Heart left ventricle (tissue), 16 donors: Measurements from ENCODE around the gene HSD11B1. TPM values are rescaled to one million over a fixed set of nuclear protein-coding genes. Genes with fewer than 3 reads are reported as not detected.

Experiments
- ATAC-seq, 4 donors: fragments of 200-7000 bp; cut with Tn5 transposase; one replicate each; pipeline ENCODE4 v1.9.1; 2020 to 2022; ENCODE audit warnings: moderate library complexity in 4 of 4, mild to moderate bottlenecking in 3 of 4, moderate number of reproducible peaks in 1 of 4
- DNase-seq, 5 donors: peaks; one replicate each; pipeline ENCODE4 v3.0.0-alpha.2; 2020
- H3K27ac ChIP-seq, 12 donors: fragments of 200-600 bp; sonication (generic) in 4 of 12; one replicate each; pipeline versions ENCODE4 v1.5.0 to v1.8.0; 2016 to 2022; ENCODE audit warnings: mild to moderate bottlenecking in 2 of 12
- H3K27me3 ChIP-seq, 9 donors: fragments of 200-600 bp; sonication (generic) in 2 of 9; one replicate each; pipeline versions ENCODE4 v1.5.1 to v1.8.0; 2016 to 2022; ENCODE audit warnings: mild to moderate bottlenecking in 3 of 9
- H3K36me3 ChIP-seq, 9 donors: fragments of 200-600 bp; sonication (generic) in 2 of 9; one replicate each; pipeline versions ENCODE4 v1.5.0 to v1.8.0; 2018 to 2022; ENCODE audit warnings: mild to moderate bottlenecking in 2 of 9
- H3K4me1 ChIP-seq, 12 donors: fragments of 200-600 bp; sonication (generic) in 4 of 12; one replicate each; pipeline versions ENCODE4 v1.5.0 to v1.8.0; 2016 to 2022; ENCODE audit warnings: mild to moderate bottlenecking in 3 of 12
- H3K4me3 ChIP-seq, 12 donors: fragments of 200-600 bp; sonication (generic) in 4 of 12; one replicate each; pipeline versions ENCODE4 v1.5.0 to v1.8.0; 2017 to 2022; ENCODE audit warnings: mild to moderate bottlenecking in 9 of 12, moderate library complexity in 4 of 12
- H3K9me3 ChIP-seq, 12 donors: fragments of 200-600 bp; sonication (generic) in 4 of 12; one replicate each; pipeline versions ENCODE4 v1.5.0 to v1.8.0; 2016 to 2022; ENCODE audit warnings: mild to moderate bottlenecking in 1 of 12
- CTCF ChIP-seq, 12 donors: fragments of 200-600 bp; sonication (generic) in 4 of 12; IDR thresholded peaks; one replicate each; pipeline versions ENCODE4 v1.5.0 to v1.8.0; 2018 to 2022; ENCODE audit warnings: antibody characterized with exemption in 12 of 12, mild to moderate bottlenecking in 5 of 12
- POLR2A ChIP-seq, 2 donors: fragments of 450-650 bp; IDR thresholded peaks; one replicate each; pipeline ENCODE4 v1.6.1; 2017; ENCODE audit warnings: antibody characterized with exemption in 2 of 2, mild to moderate bottlenecking in 2 of 2, moderate library complexity in 2 of 2
- WGBS, 4 donors: extraction: QIAGEN DNeasy Blood & Tissue Kit in 2 of 4; methylation state at CpG; one replicate each; pipeline versions ENCODE4 v1.1.5 to v1.1.7; 2013 to 2018; 5-methylcytosine and 5-hydroxymethylcytosine counted together
- intact Hi-C, 10 donors: fragments of 100-400 bp; cut with DNase I; formaldehyde crosslinking; loops; one replicate each; pipeline versions ENCODE4 v1.11.1 to v1.14.2; 2022
- polyA plus RNA-seq, 2 donors: library from polyadenylated mRNA; stranded (reverse); fragments of 200-250 nt; gene quantifications; one replicate each; pipeline ENCODE4 v1.2.3, GENCODE V29; 2013
- total RNA-seq, 9 donors: library from RNA; depleted of rRNA in 2 of 9; stranded (reverse); fragments of >200 nt in 2 of 9; fragmentation: NEBNext Ultra II Directional in 3 of 9; extraction: Animal tissue kit (Norgen Biotek cat#: 25700) in 3 of 9; gene quantifications; one replicate each; pipeline versions ENCODE4 v1.1.0 to v1.2.4, GENCODE V29; 2016 to 2023
- donor health status: ischemic (EF 13 %, LVEDD 7.1; RV severe dilation, severe dysfunction).
- donor health status: healthy with polysubstance abuse.
- donor health status: DM: no; HTN: yes; CAD: no.
- donor health status: DM: no; HTN: no; CAD: no.
- donor health status: ischemic (EF 25% LVEDD 6.9; RV normal size, moderate dysfunction).
- donor health status: ischemic (EF 25% LVEDD 5.7; RV mildly dilated, moderate dysfunction).
- donor health status: healthy.
- donor health status: DM: yes; HTN: yes; CAD: no.
- donor health status: ischemic (EF 35%, LVEDD 5.7; RV mildly dilated, moderate dysfunction).
- donor health status: nonischemic (EF 11% LVEDD 7.7; RV severe dilation, severe dysfunction).
- donor health status: DM: yes; HTN: yes; CAD: no.
- donor health status: PGD.
- donor health status: ischemic (EF 29% LVEDD 5.4; RV normal size, mild dysfunction).
- donor health status: nonischemic (EF 23%, LVEDD 6.1; RV moderate dilation, normal function).

The HSD11B1 gene
- total and polyA plus RNA-seq, 11 donors: 1.2 to 36.1 (median 3.6) TPM

- H3K9me3 ChIP-seq: no peaks in the 10 kb centered on the region
- DNase-seq (no peak), ATAC-seq (no peak)
- TF ChIP-seq CTCF (IDR thresholded peaks at IDR 0.05) (no peak), POLR2A (IDR thresholded peaks at IDR 0.05) (no peak)
- no peaks in the 10 kb centered on the region for H3K27me3 ChIP-seq
- H3K36me3 ChIP-seq: no peaks in the 10 kb centered on the region
- intact Hi-C loops: loop anchor here (1.0 to 10.0 kb wide), 16 partner anchors 38 to 178 kb away; partner anchors contain the start of genes C1orf74 (in 1 of the 10), CAMK1G (in 1 of the 10) and HSD11B1 (in 1 of the 10)
- peak overlapping the region in 3 of 12 donors; percentile 8 to 72 (median 51) for H3K27ac ChIP-seq
- no peak overlapping the region for H3K4me3 ChIP-seq
- peaks cover 0 to 56% (median 24%) of the 10 kb centered on the region in 12 donors for H3K4me1 ChIP-seq
- 62 to 69% (median 67%) methylated on average over 4 of the region's 4 CpGs for WGBS, 4 donors
Observed at GRCh38 chr1:209746451-209747165, 42.0 kb downstream of the HSD11B1 start.

- no peaks in the 10 kb centered on the region for H3K9me3 ChIP-seq
- no peak for TF ChIP-seq POLR2A (IDR thresholded peaks at IDR 0.05)
- TF ChIP-seq CTCF (IDR thresholded peaks at IDR 0.05): peak; percentile 77 to 96 (median 92)
- 15 to 32% (median 19%) methylated on average over 18 to 37 of the region's 37 CpGs for WGBS, 4 donors
- intact Hi-C loops: loop anchor here (1.0 to 10.0 kb wide), 16 partner anchors 37 to 179 kb away; partner anchors contain the start of genes C1orf74 (in 1 of the 10), CAMK1G (in 1 of the 10) and HSD11B1 (in 1 of the 10)
- H3K27ac ChIP-seq: peak overlapping the region in 11 of 12 donors; percentile 15 to 72 (median 48)
- peaks cover 0 to 53% (median 17%) of the 10 kb centered on the region in 12 donors for H3K4me1 ChIP-seq
- DNase-seq (peak; percentile 90 to 96 (median 92)), ATAC-seq (peak; percentile 97 to 99 (median 99))
- H3K4me3 ChIP-seq: peak overlapping the region in 10 of 12 donors; percentile 14 to 51 (median 35)
- H3K36me3 ChIP-seq: no peaks in the 10 kb centered on the region
- H3K27me3 ChIP-seq: no peaks in the 10 kb centered on the region
Observed at GRCh38 chr1:209747580-209748262, 43.1 kb downstream of the HSD11B1 start.

GRCh38 chr1:209748620-209749019 is 44.0 kb downstream of the HSD11B1 start:
- H3K27ac ChIP-seq: peak overlapping the region in 1 of 12 donors; percentile 45
- intact Hi-C loops: loop anchor here (2.0 to 10.0 kb wide), 9 partner anchors 46 to 172 kb away; partner anchors contain the start of genes CAMK1G (in 1 of the 10) and HSD11B1 (in 1 of the 10)
- TF ChIP-seq POLR2A (IDR thresholded peaks at IDR 0.05) (no peak), CTCF (IDR thresholded peaks at IDR 0.05) (no peak)
- H3K4me3 ChIP-seq: no peak overlapping the region
- H3K27me3 ChIP-seq: no peaks in the 10 kb centered on the region
- no peaks in the 10 kb centered on the region for H3K36me3 ChIP-seq
- ATAC-seq (no peak), DNase-seq (no peak)
- no peaks in the 10 kb centered on the region for H3K9me3 ChIP-seq
- WGBS, 4 donors: 69 to 82% (median 78%) methylated on average over 4 of the region's 4 CpGs
- peaks cover 0 to 45% (median 9%) of the 10 kb centered on the region in 12 donors for H3K4me1 ChIP-seq

- Histone ChIP-seq H3K27me3 (no peaks in the 10 kb centered on the region), H3K4me3 (no peak overlapping the region), H3K27ac (no peak overlapping the region), H3K4me1 (peaks cover 0 to 45% (median 9%) of the 10 kb centered on the region in 12 donors), H3K36me3 (no peaks in the 10 kb centered on the region), H3K9me3 (no peaks in the 10 kb centered on the region)
- ATAC-seq (no peak), DNase-seq (no peak)
- intact Hi-C loops: loop anchor here (2.0 to 10.0 kb wide), 9 partner anchors 47 to 172 kb away; partner anchors contain the start of genes CAMK1G (in 1 of the 10) and HSD11B1 (in 1 of the 10)
- 73 to 86% (median 75%) methylated on average over 2 of the region's 2 CpGs for WGBS, 4 donors
- TF ChIP-seq CTCF (IDR thresholded peaks at IDR 0.05) (no peak), POLR2A (IDR thresholded peaks at IDR 0.05) (no peak)
Observed at GRCh38 chr1:209749205-209749604, 44.6 kb downstream of the HSD11B1 start.
